Measurements from ENCODE around the gene GHDC. TPM values are rescaled to one million over a fixed set of nuclear protein-coding genes. Genes with fewer than 3 reads are reported as not detected.
A peak's percentile ranks its signal among the peaks of the same experiment; 100 is the strongest.
"Not testable (repeated sequence)": the region's sequence is repeated elsewhere in the genome, so short reads cannot be mapped to it uniquely, and the experiment has no call there.

The GHDC gene
- total RNA-seq, 1 donor from 2014 or later = 34.4 TPM

DNA sequence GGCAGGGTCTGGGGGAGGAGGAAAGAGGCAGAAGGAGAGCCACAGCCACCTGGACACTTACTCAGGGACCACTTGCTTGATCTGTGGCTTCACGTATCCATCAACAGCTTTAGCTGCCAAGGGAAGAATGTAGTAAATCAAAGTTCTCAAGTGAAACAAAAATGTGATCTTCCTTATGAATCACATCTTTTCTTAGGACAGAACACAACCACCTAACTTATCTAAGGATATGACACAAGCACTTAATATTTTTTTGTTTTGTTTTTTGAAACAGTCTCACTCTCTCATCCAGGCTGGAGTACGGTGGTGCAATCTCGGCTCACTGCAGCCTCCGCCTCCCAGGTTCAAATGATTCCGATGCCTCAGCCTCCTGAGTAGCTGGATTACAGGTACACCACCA, 8.4 kb upstream of the GHDC start:
- DNase-seq (ENCODE audit: low spot score) = no peak

DNA sequence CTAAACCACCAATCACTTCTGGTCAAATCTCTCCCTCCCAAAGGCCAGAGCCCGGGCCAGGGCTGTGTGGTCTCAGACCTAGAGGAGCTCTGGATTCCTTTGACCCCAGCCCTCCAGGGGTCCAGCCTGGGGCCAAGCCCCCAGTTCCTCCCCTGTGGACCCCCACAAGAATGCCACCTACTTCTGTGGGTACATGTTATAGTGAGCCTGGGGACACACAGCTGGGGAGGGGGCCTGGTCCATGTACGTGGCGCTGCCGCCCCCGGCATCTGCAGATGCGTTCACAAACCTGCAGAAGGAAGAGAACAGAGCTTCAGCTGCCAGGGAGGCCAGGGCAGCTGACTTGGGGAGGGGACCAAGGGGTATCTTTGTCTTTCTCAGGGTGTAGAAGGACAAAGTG, 7.9 kb upstream of the GHDC start:
- DNase-seq (ENCODE audit: low spot score) = no peak

DNA sequence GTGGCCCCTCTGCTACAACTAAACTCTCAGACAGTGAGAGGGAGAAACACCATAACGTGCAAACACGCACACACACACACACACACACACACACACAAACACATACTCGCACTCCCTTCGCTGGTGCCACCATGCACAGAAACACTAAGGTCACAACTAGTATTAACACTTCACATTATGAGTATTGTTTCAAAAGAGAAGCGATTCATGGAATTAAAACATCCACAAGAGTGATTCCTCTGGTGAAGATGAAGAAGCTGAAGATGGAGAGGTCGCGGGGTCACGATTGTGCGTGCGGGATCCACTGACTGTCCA, 7.1 kb upstream of the GHDC start:
- DNase-seq (ENCODE audit: low spot score) = no peak

DNA sequence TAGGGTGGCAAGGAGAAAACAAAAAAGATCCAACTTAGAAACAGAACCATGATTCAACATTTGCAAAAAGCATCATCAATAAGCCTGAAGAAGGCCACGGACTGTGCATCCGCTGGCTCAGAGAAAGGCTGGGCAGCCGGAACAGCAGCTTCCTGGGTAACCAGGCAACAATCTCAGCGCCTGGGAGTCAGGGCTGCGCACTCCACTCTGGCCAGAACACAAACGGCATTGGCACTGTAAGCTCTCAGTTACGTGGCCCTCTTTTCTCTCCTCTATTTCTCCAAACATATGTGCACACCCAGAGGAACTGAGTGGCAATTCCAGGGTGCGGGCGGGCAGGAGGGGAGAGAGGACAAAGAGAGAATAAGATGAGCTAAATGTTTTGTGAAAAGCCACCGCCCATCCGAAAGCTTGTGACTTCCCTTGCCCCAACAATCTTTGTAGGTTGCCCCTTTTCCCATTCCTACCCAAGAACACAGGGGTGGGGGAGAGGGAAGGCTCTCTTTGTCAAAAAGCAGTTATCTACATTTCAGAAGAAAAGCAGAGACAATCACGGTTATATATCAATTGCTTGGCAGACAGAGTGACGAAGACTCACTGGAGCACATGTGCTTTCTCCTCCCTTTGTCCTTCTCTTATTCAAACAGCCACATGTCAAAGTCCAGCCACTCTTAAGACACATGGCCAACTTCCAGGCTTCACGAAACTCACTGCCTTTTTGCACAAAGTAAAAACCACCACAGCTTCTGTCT, 6.6 kb upstream of the GHDC start:
- peak; percentile 78 for DNase-seq (ENCODE audit: low spot score)

DNA sequence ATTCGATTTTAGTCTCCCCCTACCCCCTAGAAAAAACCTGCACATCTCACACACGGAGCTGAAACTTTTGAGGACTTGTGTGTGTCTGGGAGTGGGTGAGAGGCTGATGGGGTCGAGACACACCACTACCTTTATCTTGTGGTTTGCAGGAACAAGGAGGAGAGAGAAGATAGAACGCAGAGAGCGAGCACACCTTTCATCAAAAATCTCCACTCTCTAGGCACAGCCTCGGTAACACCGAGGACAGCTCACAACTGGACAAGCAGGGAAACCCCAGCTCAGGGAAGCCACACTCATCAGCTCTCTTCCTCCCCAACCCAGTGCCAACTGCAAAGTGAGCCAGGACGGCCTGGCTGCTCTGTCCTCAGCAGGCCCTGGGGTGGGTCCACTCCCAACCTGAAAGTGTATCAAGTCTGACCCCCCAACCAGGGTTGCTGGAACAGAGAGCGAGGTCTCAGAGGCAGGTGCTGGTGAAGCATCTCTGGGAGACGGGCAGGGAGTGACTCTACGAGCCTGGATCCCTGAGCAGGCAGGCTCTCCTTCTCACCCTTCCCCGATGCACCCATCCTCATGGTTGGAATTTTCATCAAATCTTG, 5.2 kb upstream of the GHDC start:
- no peak for DNase-seq (ENCODE audit: low spot score)

DNA sequence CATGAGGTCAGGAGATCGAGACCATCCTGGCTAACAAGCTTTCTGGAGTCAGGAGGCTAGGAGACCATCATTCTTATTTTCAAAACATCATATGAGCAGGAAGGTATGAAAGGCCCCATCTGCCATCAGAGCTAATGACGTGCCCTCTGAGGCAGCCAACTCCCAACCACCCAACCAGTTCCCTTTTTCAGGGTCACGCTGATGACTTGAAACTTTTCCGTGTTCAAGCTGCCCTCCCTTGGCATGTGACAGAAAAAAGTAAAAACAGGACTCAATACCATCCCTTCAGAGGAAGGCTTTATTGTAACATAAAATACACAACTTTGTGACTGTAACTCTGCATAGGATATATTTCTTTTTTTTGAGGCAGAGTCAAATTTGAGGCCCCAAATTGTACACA, 4.6 kb upstream of the GHDC start:
- no peak for DNase-seq (ENCODE audit: low spot score)

DNA sequence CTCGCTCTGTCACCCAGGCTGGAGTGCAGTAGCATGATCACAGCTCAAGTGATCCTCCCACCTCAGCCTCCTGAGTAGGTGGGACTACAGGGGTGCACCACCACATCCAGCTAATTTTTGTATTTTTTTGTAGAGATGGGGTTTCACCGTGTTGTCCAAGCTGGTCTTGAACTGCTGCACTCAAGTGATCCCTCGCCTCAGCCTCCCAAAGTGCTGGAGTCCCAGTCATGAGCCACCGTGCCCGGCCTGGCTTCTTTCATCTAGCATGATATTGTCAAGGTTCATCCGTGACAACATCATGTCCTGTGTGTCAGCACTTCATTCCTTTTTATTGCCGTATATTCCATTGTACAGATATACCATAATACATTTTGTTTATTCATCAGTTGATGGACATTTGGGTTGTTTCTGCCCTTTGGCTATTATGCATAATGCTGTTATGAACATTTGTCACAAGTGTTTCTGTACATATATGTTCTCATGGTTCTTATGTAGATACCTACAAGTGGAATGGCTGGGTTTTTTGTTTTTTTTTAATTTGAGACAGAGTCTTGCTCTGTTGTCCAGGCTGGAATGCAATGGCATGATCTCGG, 3.4 kb upstream of the GHDC start:
- no peak for DNase-seq (ENCODE audit: low spot score)

DNA sequence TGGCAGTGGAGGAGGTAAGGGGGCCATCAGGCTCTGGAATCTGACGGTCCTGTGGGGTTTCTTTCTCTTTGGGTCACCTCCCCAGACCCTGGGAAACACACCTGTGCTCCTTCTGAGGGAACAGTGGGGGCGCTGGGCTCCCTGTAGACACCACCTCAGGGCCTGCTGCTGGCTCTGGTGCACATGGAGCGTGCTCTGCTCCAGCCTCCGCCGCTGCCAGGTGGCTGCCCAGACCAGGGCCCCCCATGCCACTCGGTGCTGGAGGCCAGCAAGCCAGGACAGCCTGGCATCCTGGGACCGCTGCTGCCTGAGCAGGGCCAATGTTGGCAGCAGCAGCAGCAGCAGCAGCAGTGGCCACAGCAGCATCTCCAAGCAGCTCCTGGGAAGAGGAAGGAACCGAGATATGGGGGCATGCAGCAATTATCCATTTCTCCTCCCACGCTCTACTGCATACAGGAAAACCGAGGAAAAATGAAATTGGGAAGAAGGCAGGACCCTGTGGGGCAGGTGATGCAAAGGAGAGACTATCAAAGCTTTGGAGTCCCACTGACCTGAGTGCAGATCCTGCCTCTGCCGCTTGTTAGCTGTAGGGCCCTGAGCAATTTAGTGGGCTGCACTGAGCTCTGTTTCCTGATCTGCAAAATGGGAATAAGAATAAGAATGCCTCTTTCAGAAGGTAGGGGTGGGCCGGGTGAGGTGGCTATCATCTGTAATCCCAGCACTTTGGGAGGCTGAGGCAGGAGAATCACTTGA, 902 bp downstream of the GHDC start:
- DNase-seq (ENCODE audit: low spot score) = no peak

DNA sequence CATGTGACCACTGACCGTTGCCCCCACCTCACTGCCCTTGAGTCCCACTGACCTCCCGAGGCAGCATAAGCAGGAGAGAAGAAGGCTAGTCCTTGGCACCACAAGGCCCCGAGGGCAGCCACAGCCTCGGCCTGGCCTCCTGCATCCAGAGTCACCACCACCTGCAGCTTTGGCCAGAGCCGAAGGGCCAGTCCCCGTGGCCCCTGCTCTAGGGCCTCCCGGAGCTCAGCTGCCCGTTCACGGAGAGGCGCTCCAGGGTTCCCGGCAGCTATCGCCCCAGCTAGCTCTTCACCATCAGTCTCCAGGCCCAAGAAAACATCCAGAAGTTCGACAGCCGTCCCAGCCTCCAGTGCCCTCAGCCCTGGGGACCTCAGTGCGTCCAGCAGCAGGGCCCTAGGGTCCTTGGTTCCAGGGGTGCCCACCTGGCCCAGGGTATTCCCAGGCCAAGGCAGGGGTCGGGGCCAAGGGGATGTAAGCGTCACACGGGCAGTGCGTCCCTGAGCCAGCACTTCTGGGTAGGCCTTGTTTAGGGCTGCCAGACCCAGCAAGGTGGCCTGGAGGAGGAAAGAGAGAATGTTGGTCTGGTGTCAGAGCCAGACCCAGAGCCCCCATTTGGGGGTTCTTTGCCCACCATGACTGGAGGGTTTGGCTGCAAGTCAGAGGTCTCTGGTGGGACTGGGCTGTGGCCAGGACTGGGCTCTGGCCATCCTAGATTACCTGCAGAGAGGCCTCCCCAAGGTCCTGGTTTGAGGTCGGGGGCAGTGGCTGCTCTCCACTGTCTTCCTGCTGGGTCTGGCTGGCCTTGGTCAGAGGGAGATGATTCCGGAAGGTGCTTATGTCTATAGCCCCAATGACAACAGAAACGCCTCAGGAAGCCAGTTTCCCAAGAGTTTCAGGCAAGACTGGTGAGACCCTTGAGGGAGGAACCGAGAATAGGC, 1.8 kb downstream of the GHDC start:
- no peak for DNase-seq (ENCODE audit: low spot score)

DNA sequence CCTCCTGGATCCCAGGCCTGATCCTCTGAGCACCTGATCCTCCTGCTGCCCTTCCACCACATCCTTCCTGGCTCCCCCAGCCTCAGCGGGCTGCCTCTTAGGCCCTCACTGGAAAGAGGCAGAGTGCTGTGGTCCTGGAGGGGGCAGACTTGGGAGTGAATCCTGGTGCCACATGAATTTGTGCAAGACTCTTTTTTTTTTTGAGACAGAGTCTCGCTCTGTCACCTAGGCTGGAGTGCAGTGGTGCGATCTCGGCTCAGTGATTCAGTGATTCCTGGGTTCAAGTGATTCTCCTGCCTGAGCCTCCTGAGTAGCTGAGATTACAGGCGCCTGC, 3.1 kb downstream of the GHDC start:
- DNase-seq (ENCODE audit: low spot score) = no peak

DNA sequence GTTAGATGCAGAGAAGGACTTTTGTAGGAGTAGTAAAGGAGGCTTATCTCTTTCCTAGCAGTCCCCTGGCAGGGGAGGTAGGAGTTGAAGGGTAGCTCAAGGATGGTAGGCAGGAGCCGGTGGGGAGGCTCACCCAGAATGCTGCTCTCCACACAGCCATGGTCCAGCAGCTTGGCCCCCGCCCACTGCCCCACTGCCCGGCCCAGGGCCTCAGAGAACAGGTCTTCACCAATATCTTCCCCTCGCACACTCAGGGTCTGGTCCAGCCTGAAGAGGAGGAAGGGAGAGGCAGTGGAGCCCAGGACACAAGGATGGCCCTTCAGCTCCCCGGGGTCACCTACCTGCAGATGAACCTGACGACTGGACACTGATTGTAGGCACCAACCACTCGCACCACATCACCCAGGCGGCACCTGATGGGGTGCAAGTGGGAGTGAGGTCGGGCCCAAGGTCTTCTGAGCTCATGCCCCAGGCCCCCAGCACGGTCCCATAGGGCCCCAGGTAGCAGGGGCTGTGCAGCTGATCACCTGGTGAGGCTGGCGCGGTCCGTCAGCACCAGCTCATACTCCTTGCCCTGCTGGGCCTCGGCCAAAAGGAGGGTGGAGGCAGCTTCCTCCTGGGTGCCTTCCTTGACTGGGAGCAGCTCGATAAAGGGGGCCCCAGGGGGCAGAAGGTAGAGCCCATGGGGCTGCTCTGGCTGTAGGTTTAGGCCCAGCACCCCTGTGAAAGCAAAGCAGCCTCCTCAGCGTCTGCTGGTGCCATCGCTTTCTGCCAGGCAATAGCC, 3.6 kb downstream of the GHDC start:
- DNase-seq (ENCODE audit: low spot score) = no peak

DNA sequence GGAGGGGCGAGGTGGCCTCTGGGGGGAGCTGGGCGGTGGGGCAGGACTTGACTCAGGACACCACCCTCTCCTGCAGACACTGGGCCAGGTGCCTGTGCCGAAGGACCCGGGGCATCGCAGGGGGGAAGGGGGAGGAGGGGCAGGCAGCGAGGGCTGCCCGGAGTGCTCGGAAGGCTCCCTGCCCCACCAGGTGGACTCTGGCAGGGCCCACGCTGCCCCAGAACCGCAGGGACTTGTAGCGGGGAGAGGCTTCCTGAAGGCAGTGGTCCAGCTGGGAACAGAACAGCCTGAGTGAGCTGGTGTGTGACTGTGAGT, 4.7 kb downstream of the GHDC start:
- DNase-seq (ENCODE audit: low spot score) = no peak

DNA sequence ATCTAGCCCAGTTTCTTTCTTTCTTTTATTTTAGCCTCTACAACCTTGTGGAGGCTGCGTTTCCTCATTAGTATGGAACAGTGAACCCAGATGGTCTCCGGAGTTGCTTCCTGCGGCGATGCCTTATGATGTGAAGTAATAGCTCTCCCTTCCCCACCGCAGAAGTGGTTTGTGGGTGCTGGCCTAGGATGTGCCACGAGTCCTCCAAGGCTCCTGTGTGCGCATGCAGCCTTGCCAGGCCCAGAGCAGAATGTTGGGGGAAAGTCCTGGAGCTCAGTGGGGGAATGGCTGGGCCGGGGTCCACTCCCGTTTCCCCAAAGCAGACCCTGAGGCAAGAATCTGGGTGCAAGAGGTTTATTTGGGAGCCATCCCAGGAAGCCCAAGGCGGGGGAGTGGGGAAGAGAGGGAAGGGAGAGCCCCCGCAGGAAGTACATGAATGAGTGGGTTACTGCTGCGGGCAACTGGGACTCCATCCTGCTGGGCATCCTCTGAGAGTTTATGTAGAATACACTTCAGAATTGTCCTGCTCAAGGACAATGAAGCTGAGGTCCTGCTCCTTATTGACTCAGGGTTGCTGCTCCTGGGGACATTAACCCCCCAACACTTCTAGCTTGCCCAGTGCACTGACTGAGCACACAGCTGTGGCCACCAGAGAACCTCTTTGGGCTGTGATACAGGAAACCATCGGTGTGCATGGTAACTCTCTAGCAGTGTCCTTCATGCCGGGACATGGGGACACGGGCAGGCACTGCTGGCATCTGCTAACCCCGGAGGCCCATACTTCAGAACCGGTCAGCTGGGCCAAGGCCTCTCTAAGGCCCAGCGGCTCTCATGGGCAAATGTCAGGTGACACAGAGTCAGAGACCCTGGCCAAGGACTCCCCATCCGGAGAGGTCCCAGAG, 5.3 kb downstream of the GHDC start:
- no peak for DNase-seq (ENCODE audit: low spot score)

DNA sequence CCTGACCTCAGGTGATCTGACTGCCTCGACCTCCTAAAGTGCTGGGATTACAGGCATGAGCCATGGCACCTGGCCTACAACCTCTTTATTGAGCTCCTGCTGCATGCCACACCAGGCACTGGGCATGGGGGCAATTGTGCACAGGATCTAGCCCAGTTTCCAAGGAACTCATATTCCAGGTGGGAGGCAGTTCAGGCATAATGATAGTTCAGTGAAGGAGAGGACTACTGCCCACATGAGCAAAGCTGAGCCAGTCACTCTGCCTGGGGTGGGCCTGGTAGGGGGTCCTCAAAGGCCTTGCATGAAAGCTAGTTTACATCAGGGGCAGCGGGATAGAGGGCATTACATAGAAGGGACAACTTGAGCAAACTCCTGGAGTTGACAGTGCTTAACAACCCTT, 6.5 kb downstream of the GHDC start:
- DNase-seq (ENCODE audit: low spot score) = no peak

DNA sequence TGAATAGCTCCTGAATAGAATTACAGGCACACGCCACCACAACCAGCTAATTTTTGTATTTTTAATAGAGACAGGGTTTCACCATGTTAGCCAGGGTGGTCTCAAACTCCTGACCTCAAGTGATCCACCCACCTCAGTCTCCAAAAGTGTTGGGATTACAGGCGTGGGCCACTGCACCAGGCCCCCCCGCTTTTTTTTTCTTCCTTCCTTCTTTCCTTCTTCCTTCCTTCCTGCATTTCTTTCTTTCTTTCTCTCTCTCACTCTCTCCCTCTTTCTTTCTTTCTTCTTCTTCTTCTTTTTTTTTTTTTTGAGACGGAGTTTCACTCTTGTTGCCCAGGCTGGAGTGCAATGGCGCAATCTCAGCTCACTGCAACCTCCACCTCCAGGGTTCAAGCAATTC, 8.1 kb downstream of the GHDC start:
- not testable (repeated sequence) for DNase-seq (ENCODE audit: low spot score)

DNA sequence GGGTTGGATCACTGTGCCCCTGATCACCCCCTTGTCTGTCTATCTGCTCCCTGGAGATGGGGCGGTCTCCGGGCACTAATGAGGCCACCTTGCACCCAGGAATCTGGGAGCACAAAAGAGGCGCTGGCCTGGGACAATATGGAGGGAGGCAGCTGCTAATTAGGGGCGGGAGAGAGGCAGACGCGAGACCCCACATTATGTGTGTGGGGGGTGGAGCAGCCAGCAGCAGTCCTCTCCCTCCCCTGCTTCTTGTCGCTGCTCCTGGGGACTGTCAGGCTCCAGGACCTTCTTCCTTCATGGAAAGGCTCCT, 8.7 kb downstream of the GHDC start:
- DNase-seq (ENCODE audit: low spot score) = no peak

DNA sequence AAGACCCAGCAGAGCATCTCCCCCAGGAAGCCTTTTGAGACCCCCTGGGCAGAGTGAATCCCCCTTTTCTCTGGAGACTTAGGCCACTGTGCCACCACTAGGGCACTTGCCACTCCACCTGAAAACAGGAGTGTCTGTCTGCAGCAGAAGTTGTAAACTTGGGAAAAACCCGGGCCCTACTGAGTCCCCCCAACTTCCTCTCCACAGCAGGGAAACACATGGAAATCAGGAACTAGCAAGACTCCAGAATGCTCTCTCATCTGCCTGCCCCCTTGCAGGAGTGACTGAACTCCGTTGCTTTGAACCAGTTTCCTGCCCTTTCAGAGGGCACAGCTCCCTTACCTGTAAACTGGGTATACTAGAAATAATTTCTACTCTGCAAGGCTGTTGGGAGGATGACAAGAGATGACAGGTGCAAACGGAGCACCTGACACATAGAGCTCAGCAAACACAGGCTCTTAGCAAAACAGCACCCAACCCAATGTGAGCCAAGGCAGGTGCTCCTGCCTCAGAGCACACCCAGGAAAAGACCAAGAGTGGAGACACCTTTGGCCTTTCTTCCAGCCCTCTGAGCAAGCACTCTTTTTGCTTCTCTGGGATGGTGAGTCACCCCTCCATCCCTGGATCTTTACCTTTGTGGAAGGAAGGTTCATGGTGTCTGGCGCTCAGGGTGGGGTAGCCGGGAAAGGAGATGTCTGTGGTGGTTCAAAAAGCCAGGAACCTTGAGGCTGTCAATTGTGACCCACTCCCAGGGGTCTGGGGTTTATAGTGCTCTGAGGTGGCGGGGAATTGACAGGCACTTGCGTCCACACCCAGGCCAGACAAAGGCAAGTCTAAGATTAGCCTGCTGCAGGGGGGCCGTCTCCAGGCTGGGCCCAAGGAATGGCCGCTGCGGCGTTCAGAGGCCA, 9.3 kb downstream of the GHDC start, which contains the start of gene HCRT:
HCRT (minus strand) TSS at position 740 of the 908 bp plus-strand sequence; CDS start at position 653, 87 bp downstream.
- DNase-seq (ENCODE audit: low spot score) = no peak

DNA sequence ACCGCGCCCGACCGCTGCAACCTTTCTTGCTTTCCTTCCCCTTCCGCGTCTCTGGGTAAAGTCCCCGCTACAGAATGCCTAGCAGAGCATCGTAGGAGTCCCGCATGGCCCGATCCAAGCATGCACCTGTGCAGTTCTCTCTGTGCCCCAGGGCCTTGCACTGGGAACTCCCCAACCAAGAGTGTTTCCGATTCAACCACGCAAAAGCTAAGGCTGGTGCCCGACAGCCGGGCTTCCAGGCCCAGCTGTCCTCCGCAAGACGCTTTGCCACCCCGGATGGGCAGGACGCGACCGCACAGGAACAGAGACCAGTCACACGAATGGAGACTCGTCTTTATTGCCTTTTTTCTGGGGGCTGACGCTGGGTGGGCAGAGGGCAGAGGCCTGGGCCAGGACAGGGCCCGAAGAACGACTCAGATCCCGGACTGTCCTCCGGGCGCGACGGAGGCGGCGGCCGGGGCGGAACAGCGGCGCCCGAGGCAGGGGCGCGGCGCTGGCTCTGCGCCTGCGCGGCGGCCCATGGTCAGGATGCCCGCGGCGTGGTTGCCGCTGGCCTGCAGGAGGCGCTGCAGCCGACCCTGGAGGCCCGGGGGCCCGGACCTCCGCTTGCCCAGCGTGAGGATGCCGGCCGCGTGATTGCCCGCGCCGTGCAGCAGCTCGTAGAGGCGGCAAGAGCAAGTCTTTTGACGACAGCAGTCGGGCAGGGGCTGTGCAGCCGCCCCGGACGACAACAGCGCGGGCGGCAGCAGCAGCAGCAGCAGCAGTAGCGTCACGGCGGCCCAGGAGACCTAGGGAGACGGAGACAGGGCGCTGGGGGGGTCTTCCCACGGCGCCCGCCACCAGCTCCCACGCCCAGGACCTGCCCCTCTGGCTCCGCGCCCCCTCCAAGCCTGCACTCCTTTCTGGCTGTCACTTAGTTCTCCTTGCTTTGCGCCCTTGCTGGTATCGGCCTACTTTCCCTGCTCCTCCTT, 10.3 kb downstream of the GHDC start:
- peak; percentile 71 for DNase-seq (ENCODE audit: low spot score)

All from mucosa of gallbladder (tissue), 1 donor.